ENCODE results near the gene DNHD1. TPM values are rescaled to one million over a fixed set of nuclear protein-coding genes. Genes with fewer than 3 reads are reported as not detected.
A peak's percentile ranks its signal among the peaks of the same experiment; 100 is the strongest.

Gene DNHD1
- total and polyA plus RNA-seq, 2 of the 8 experiments (the other 6 are each of a cell fraction or from before 2014, with no cell fraction given): 5.0 to 6.8 TPM

DNA sequence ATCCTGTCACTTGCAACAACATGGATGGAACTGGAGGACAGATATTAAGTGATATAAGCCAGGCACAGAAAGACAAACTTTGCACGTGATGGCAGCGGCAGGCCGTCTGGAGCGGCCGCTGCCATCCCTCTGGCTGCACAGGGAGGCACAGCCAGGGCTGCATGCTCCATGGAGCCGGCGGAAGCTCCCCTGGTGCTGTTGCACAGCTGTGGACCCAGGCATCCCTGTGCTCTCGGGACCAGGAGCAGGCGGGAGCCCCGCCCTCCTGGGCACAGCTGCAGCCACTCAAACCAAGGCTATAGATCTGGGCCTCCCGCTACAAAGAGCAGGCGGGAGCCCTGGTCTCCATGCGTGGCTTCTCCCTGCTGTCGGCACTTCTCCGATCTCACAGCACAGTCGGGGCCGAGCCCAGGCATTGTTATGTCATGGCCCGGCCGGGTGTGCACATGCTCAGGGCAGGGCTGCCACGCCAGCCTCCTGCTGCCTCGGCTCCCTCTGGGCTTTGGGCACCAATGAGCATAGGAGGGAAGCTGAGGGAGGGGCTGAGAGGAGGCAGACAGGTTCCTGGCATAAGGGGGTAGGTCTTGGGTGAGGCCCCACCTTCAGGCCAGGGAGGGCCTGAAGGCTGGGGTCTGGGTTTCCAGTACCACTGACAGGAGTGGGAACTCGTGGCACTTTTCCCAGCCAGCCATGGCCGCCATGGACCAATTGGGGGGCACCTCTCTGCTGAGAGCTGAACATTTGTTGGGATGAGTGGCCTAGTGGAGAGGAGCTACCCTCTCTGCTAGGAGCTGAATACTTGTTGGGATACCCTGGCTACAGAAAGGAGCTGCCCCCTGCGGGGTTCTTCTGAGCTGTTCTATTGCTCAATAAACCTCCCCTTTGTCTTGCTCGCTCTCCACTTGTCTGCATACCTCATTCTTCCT lies 89.6 kb downstream of the DNHD1 start:
- no peaks in the 10 kb centered on the region for H3K36me3 ChIP-seq (ENCODE audit: control insufficient read depth in 2 of 4, insufficient read depth in 4 of 4, low read length in 3 of 4)
- H3K27me3 ChIP-seq (replicated peaks in 1 of 4; ENCODE audit: control insufficient read depth in 3 of 4, extremely low read depth in 1 of 4, insufficient read depth in 3 of 4, low read length in 3 of 4): no peaks in the 10 kb centered on the region
- ChIA-PET CTCF (ENCODE audit: partially characterized antibody) (interaction anchor here (0.6 to 3.0 kb wide), 13 partner anchors 8 to 319 kb away, joined by 3 to 11 read pairs (median 3); no protein-coding TSS in a partner anchor), POLR2A (ENCODE audit: partially characterized antibody) (interaction anchor here (1.1 to 1.7 kb wide), 3 partner anchors 10 to 33 kb away, joined by 3 to 4 read pairs (median 4); partner anchors contain the start of genes ILK and TPP1)
- peak overlapping the region; percentile 64 for H3K27ac ChIP-seq (ENCODE audit: low read depth, low read length)
- H3K23ac ChIP-seq (ENCODE audit: insufficient read length): no peak overlapping the region
- no peak overlapping the region for H2BK120ac ChIP-seq (replicated peaks; ENCODE audit: low read depth, low read length)
- WGBS, 2 experiments (ENCODE audit: extremely low coverage in 1 of 2, insufficient coverage in 1 of 2, insufficient read length in 1 of 2, insufficient replicate concordance in 2 of 2, low coverage in 1 of 2, low lambda C conversion rate in 2 of 2, missing lambda C conversion rate in 1 of 2): 15% methylated on average over 25 of the region's 25 CpGs; no CpG with 5 or more reads in 1 of the 2 experiments
- no peak overlapping the region for H2BK20ac ChIP-seq (ENCODE audit: low read length)
- peak; percentile 57 for FAIRE-seq
- DNase-seq (ENCODE audit: low read depth in 1 of 2, low spot score in 2 of 2): peak in 1 of 2 experiments; percentile 43
- no peaks in the 10 kb centered on the region for H3K23me2 ChIP-seq (ENCODE audit: low read depth, low read length)
- H4K5ac ChIP-seq (ENCODE audit: insufficient read length, low read depth, low read length): no peak overlapping the region
- H3K18ac ChIP-seq (ENCODE audit: extremely low read depth, low read length): no peak overlapping the region
- H4K20me1 ChIP-seq (replicated peaks in 1 of 2; ENCODE audit: control insufficient read depth in 1 of 2, insufficient read depth in 2 of 2, low read length in 2 of 2): no peaks in the 10 kb centered on the region
- peaks cover 0 to 16% (median 10%) of the 10 kb centered on the region in 4 experiments; a peak in 5 of 7 replicates for H3K4me1 ChIP-seq (replicated peaks in 1 of 4; ENCODE audit: control insufficient read depth in 3 of 4, insufficient read depth in 4 of 4, low read length in 3 of 4)
- no peaks in the 10 kb centered on the region for H3K79me2 ChIP-seq (ENCODE audit: control insufficient read depth in 1 of 2, insufficient read depth in 2 of 2, low read length in 2 of 2)
- peak overlapping the region; percentile 79 for H2AFZ ChIP-seq (ENCODE audit: low read length)
- H3K79me1 ChIP-seq (ENCODE audit: low read depth, low read length): no peaks in the 10 kb centered on the region
- H3K14ac ChIP-seq (ENCODE audit: insufficient read length): no peak overlapping the region
- H3K4me3 ChIP-seq (ENCODE audit: extremely low read depth in 1 of 4, insufficient read depth in 2 of 4, low read depth in 3 of 4, low read length in 4 of 4): peak overlapping the region in 3 of 4 experiments; percentile 37 to 55 (median 49); a peak in 6 of 8 replicates
- no peak overlapping the region for H2BK15ac ChIP-seq (ENCODE audit: low read length)
- H3K56ac ChIP-seq (replicated peaks; ENCODE audit: insufficient read length, low read depth, low read length): no peak overlapping the region
- peak overlapping the region; percentile 75; the same call in 1 of the 2 replicates for H4K8ac ChIP-seq (ENCODE audit: extremely low read depth, insufficient read depth, low read length)
- no peak overlapping the region for H2BK12ac ChIP-seq (ENCODE audit: low read depth, low read length)
- no peak overlapping the region for H2AK5ac ChIP-seq (ENCODE audit: low read depth, low read length)
- H3K4me2 ChIP-seq (ENCODE audit: insufficient read depth in 1 of 2, low read depth in 2 of 2, low read length in 2 of 2): peak overlapping the region in 1 of 2 experiments; percentile 83; a peak in 2 of 4 replicates
- peaks cover 0 to 4% of the 10 kb centered on the region in 2 experiments; a peak in 1 of 4 replicates for H3K9me3 ChIP-seq (ENCODE audit: insufficient read depth in 2 of 2, low read depth in 1 of 2, low read length in 1 of 2)
- H2BK5ac ChIP-seq (ENCODE audit: low read depth, low read length): no peak overlapping the region
- H3K4ac ChIP-seq (replicated peaks; ENCODE audit: insufficient read length, low read depth, low read length): no peak overlapping the region
- H4K91ac ChIP-seq (replicated peaks; ENCODE audit: insufficient read length, low read length): no peak overlapping the region
- H3K9ac ChIP-seq (replicated peaks in 1 of 4; ENCODE audit: extremely low read depth in 1 of 4, low read depth in 3 of 4, low read length in 3 of 4): peak overlapping the region in 2 of 4 experiments; percentile 5 to 29; a peak in 3 of 7 replicates
- no peak for TF ChIP-seq SIX5 (IDR thresholded peaks at IDR 0.05; ENCODE audit: low read depth, low read length)
- TF ChIP-seq TBP (IDR thresholded peaks at IDR 0.05; ENCODE audit: low read depth, low read length): peak; percentile 24; the same call in 1 of the 2 replicates
- TF ChIP-seq YY1 (IDR thresholded peaks at IDR 0.05; ENCODE audit: low read depth, low read length): peak; percentile 46; the same call in 1 of the 2 replicates
- TF ChIP-seq, protein P1, sequence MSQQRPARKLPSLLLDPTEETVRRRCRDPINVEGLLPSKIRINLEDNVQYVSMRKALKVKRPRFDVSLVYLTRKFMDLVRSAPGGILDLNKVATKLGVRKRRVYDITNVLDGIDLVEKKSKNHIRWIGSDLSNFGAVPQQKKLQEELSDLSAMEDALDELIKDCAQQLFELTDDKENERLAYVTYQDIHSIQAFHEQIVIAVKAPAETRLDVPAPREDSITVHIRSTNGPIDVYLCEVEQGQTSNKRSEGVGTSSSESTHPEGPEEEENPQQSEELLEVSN (IDR thresholded peaks at IDR 0.05): peak; percentile 70
- TF ChIP-seq RBBP5 (IDR thresholded peaks at IDR 0.05; ENCODE audit: borderline replicate concordance, low read depth, low read length): peak; percentile 58; the same call in 1 of the 2 replicates
- peak; percentile 37 for TF ChIP-seq KDM4A (IDR thresholded peaks at IDR 0.05; ENCODE audit: low read depth, low read length, severe bottlenecking)
- TF ChIP-seq CREB1 (IDR thresholded peaks at IDR 0.05): 0 out of 2 replicates have a peak, but pooled peaks have one; percentile 22
- peak; percentile 79 for TF ChIP-seq ASH2L (IDR thresholded peaks at IDR 0.05; ENCODE audit: low read length)
- 0 out of 4 replicates have a peak, but pooled peaks of 1 of the 2 experiments have one; percentile 1 for TF ChIP-seq RAD21 (IDR thresholded peaks at IDR 0.05 in 1 of 2, conservative IDR thresholded peaks at IDR 0.05 in 1 of 2; ENCODE audit: low read depth in 2 of 2, low read length in 2 of 2)
- TF ChIP-seq CEBPB (IDR thresholded peaks at IDR 0.05; ENCODE audit: low read depth, low read length): peak; percentile 96

Data from H1 (cell line).